ENCODE results near the gene C9orf72. TPM values are rescaled to one million over a fixed set of nuclear protein-coding genes. Genes with fewer than 3 reads are reported as not detected.

Gene C9orf72
- polyA plus RNA-seq, 1 donor (not counting 4 experiments of a cell fraction or from before 2014, with no cell fraction given): 7.7 TPM

GRCh38 chr9:27541740-27542139 lies 31.5 kb downstream of the C9orf72 start:
- H3K27me3 ChIP-seq (ENCODE audit: control insufficient read depth, extremely low read depth, insufficient read depth, low read length): no peaks in the 10 kb centered on the region
- TF ChIP-seq CTCF (optimal IDR thresholded peaks at IDR 0.05 in 1 of 3, IDR thresholded peaks at IDR 0.05 in 1 of 3, conservative IDR thresholded peaks at IDR 0.05 in 1 of 3; ENCODE audit: extremely low read depth in 1 of 3, insufficient read depth in 2 of 3, low read length in 3 of 3) (no peak), EZH2 (IDR thresholded peaks at IDR 0.05; ENCODE audit: low read length) (no peak)
- FAIRE-seq (no peak), DNase-seq (ENCODE audit: low read depth, low spot score) (no peak)
- H3K9me3 ChIP-seq (ENCODE audit: control insufficient read depth, low read depth, low read length): no peaks in the 10 kb centered on the region
- no peak overlapping the region for H3K27ac ChIP-seq (ENCODE audit: control insufficient read depth, insufficient read depth, low read length)
- H3K4me1 ChIP-seq (ENCODE audit: control insufficient read depth, extremely low read depth, insufficient read depth, low read length): peaks cover 14% of the 10 kb centered on the region
- H3K79me2 ChIP-seq (ENCODE audit: control insufficient read depth, insufficient read depth, low read length): no peaks in the 10 kb centered on the region
- no peak overlapping the region for H3K4me2 ChIP-seq (ENCODE audit: control insufficient read depth, extremely low read depth, insufficient read depth, low read depth, low read length)
- no peaks in the 10 kb centered on the region for H4K20me1 ChIP-seq (ENCODE audit: control insufficient read depth, extremely low read depth, insufficient read depth, low read length)
- H2AFZ ChIP-seq (ENCODE audit: control insufficient read depth, low read length): no peak overlapping the region
- dilution Hi-C loops (cut with MboI; ENCODE audit: extremely low pct_ligation_motif_present, low sequenced_read_pairs): loop anchor here (25.0 kb wide), 1 partner anchor 204 kb away; no protein-coding TSS in a partner anchor
- H3K9me1 ChIP-seq (ENCODE audit: control insufficient read depth, extremely low read depth, insufficient read depth, low read length): no peaks in the 10 kb centered on the region
- H3K4me3 ChIP-seq (ENCODE audit: control insufficient read depth in 2 of 3, extremely low read depth in 1 of 3, insufficient read depth in 2 of 3, low read depth in 1 of 3, low read length in 3 of 3): no peak overlapping the region
- H3K36me3 ChIP-seq (ENCODE audit: control insufficient read depth in 2 of 2, extremely low read depth in 1 of 2, insufficient read depth in 2 of 2, low read length in 2 of 2): no peaks in the 10 kb centered on the region
- no peak overlapping the region for H3K9ac ChIP-seq (ENCODE audit: control insufficient read depth, extremely low read depth, insufficient read depth, low read length)

- dilution Hi-C loops (cut with MboI; ENCODE audit: extremely low pct_ligation_motif_present, low sequenced_read_pairs): loop anchor here (25.0 kb wide), 1 partner anchor 203 kb away; no protein-coding TSS in a partner anchor
- no peak overlapping the region for H2AFZ ChIP-seq (ENCODE audit: control insufficient read depth, low read length)
- H3K79me2 ChIP-seq (ENCODE audit: control insufficient read depth, insufficient read depth, low read length): no peaks in the 10 kb centered on the region
- no peaks in the 10 kb centered on the region for H3K9me1 ChIP-seq (ENCODE audit: control insufficient read depth, extremely low read depth, insufficient read depth, low read length)
- no peaks in the 10 kb centered on the region for H3K27me3 ChIP-seq (ENCODE audit: control insufficient read depth, extremely low read depth, insufficient read depth, low read length)
- peaks cover 12% of the 10 kb centered on the region for H3K4me1 ChIP-seq (ENCODE audit: control insufficient read depth, extremely low read depth, insufficient read depth, low read length)
- FAIRE-seq: no peak
- DNase-seq (ENCODE audit: low read depth, low spot score): no peak
- no peak overlapping the region for H3K4me3 ChIP-seq (ENCODE audit: control insufficient read depth in 2 of 3, extremely low read depth in 1 of 3, insufficient read depth in 2 of 3, low read depth in 1 of 3, low read length in 3 of 3)
- TF ChIP-seq EZH2 (IDR thresholded peaks at IDR 0.05; ENCODE audit: low read length): no peak
- TF ChIP-seq CTCF (optimal IDR thresholded peaks at IDR 0.05 in 1 of 3, IDR thresholded peaks at IDR 0.05 in 1 of 3, conservative IDR thresholded peaks at IDR 0.05 in 1 of 3; ENCODE audit: extremely low read depth in 1 of 3, insufficient read depth in 2 of 3, low read length in 3 of 3): no peak
- no peak overlapping the region for H3K4me2 ChIP-seq (ENCODE audit: control insufficient read depth, extremely low read depth, insufficient read depth, low read depth, low read length)
- H3K9ac ChIP-seq (ENCODE audit: control insufficient read depth, extremely low read depth, insufficient read depth, low read length): no peak overlapping the region
- H4K20me1 ChIP-seq (ENCODE audit: control insufficient read depth, extremely low read depth, insufficient read depth, low read length): no peaks in the 10 kb centered on the region
- H3K36me3 ChIP-seq (ENCODE audit: control insufficient read depth in 2 of 2, extremely low read depth in 1 of 2, insufficient read depth in 2 of 2, low read length in 2 of 2): no peaks in the 10 kb centered on the region
- no peak overlapping the region for H3K27ac ChIP-seq (ENCODE audit: control insufficient read depth, insufficient read depth, low read length)
- H3K9me3 ChIP-seq (ENCODE audit: control insufficient read depth, low read depth, low read length): no peaks in the 10 kb centered on the region
Measured at GRCh38 chr9:27540502-27540901, 32.8 kb downstream of the C9orf72 start.
